K562 (cell line): ENCODE results near the gene RUNDC3A. TPM values are rescaled to one million over a fixed set of nuclear protein-coding genes. Genes with fewer than 3 reads are reported as not detected.

Experiments
- ATAC-seq: fragments of 200-7000 bp; cut with Tn5 transposase; 3 replicates; pipeline ENCODE4 v1.9.1; 2020; ENCODE audit warnings: moderate library complexity
- BruUV-seq: library from RNA; stranded (reverse); fragments of 400-500 nt; replicated peaks from 2 replicates; lab custom pipeline; 2021; lab: Mats Ljungman, UMichigan
- CTCF ChIA-PET: fragments of 300-600 bp; formaldehyde crosslinking; extraction: SDS; loops from one replicate; lab custom pipeline; 2021; ENCODE audit warnings: low intra/inter-chr PET ratio; lab: Yijun Ruan, JAX
- POLR2A ChIA-PET: fragments of 300-600, 350-650 bp; sonication (Branson Sonifier 250); formaldehyde crosslinking; extraction: SDS; loops from one replicate; lab custom pipeline; 2021; ENCODE audit warnings: antibody characterized with exemption, inconsistent platforms; lab: Yijun Ruan, JAX
- DNase-seq, 4 experiments: peaks; one replicate each; pipeline versions ENCODE4 v3.0.0 to v3.0.0-alpha.2; 2011 to 2018; ENCODE audit warnings: low spot score in 3 of 4, mixed read lengths in 3 of 4; ENCODE audit errors: extremely low read depth in 1 of 4
- FAIRE-seq: peaks from 2 replicates; lab custom pipeline; 2011; peaks lifted over from hg19 to GRCh38; lab: Jason Lieb, UNC
- H2AFZ ChIP-seq: 2 replicates; pipeline ENCODE4 v1.6.0; 2011; ENCODE audit warnings: low read depth, low read length, control low read depth, inconsistent platforms
- H3K27ac ChIP-seq: fragments of 200-600 bp; 3 replicates; pipeline ENCODE4 v1.8.0; 2011; ENCODE audit warnings: low read depth, mild to moderate bottlenecking, control low read depth, inconsistent platforms, low read length, moderate library complexity, mixed read lengths; ENCODE audit errors: extremely low read depth
- H3K27me3 ChIP-seq, 2 experiments: fragments of 300-600 bp in 1 of 2; 2 replicates in 1 of 2; 3 replicates in 1 of 2; pipeline versions ENCODE4 v1.6.0 to v1.8.0; 2011; ENCODE audit warnings: inconsistent platforms in 2 of 2, low read length in 2 of 2, mild to moderate bottlenecking in 1 of 2, mixed read lengths in 1 of 2, moderate library complexity in 1 of 2; ENCODE audit not compliant: control insufficient read depth in 2 of 2, insufficient read depth in 2 of 2
- H3K36me3 ChIP-seq: fragments of 300-600 bp; 3 replicates; pipeline ENCODE4 v1.8.0; 2011; ENCODE audit warnings: mild to moderate bottlenecking, low read length, inconsistent platforms; ENCODE audit not compliant: control insufficient read depth, insufficient read depth
- H3K4me1 ChIP-seq, 2 experiments: fragments of 200-600 bp in 1 of 2; replicated peaks in 1 of 2; 2 replicates in 1 of 2; 3 replicates in 1 of 2; pipeline versions ENCODE4 v1.5.1 to v1.8.0; 2011; ENCODE audit warnings: inconsistent platforms in 2 of 2, low read length in 2 of 2, mild to moderate bottlenecking in 1 of 2, mixed read lengths in 1 of 2, moderate library complexity in 1 of 2; ENCODE audit not compliant: control insufficient read depth in 2 of 2, insufficient read depth in 2 of 2
- H3K4me2 ChIP-seq: 2 replicates; pipeline ENCODE4 v1.6.1; 2011; ENCODE audit warnings: low read length, control low read depth, inconsistent platforms, mixed read lengths; ENCODE audit not compliant: insufficient read depth
- H3K4me3 ChIP-seq: fragments of 200-600 bp; sonication (generic), shearing (Covaris generic); 2 replicates; pipeline ENCODE4 v1.5.1; 2016; ENCODE audit warnings: control low read depth, inconsistent platforms
- H3K79me2 ChIP-seq: fragments of 200-600 bp; 3 replicates; pipeline ENCODE4 v1.8.0; 2011; ENCODE audit warnings: low read length, inconsistent platforms; ENCODE audit not compliant: control insufficient read depth, insufficient read depth
- H3K9ac ChIP-seq, 2 experiments: 2 replicates each; pipeline versions ENCODE4 v1.6.0 to v1.6.1; 2011; ENCODE audit warnings: low read depth in 2 of 2, low read length in 2 of 2, control low read depth in 1 of 2, inconsistent platforms in 1 of 2, mild to moderate bottlenecking in 1 of 2, mixed read lengths in 1 of 2; ENCODE audit not compliant: insufficient read depth in 1 of 2
- H3K9me1 ChIP-seq: one replicate; pipeline ENCODE4 v1.6.0; 2011; ENCODE audit warnings: inconsistent platforms, mild to moderate bottlenecking, low read length, moderate library complexity; ENCODE audit not compliant: control insufficient read depth, insufficient read depth
- H3K9me3 ChIP-seq: replicated peaks from 2 replicates; pipeline ENCODE4 v1.5.1; 2011; ENCODE audit warnings: low read depth, low read length, inconsistent platforms; ENCODE audit not compliant: control insufficient read depth, insufficient read depth
- H4K20me1 ChIP-seq: replicated peaks from 2 replicates; pipeline ENCODE4 v1.6.1; 2011; ENCODE audit warnings: low read length, inconsistent platforms, mixed read lengths; ENCODE audit not compliant: control insufficient read depth, insufficient read depth
- CREB3L1 ChIP-seq: fragments of 450-650 bp; IDR thresholded peaks from 2 replicates; pipeline ENCODE4 v1.6.1; 2014; ENCODE audit warnings: low read depth, mild to moderate bottlenecking, moderate library complexity, borderline replicate concordance
- DACH1 ChIP-seq: fragments of 450-650 bp; IDR thresholded peaks from 2 replicates; pipeline ENCODE4 v1.6.1; 2018; ENCODE audit not compliant: partially characterized antibody
- HES1 ChIP-seq: fragments of 450-650 bp; IDR thresholded peaks from 2 replicates; pipeline ENCODE4 v1.6.1; 2016; ENCODE audit warnings: low read depth, mild to moderate bottlenecking, moderate library complexity
- ILK ChIP-seq: fragments of 450-650 bp; IDR thresholded peaks from 2 replicates; pipeline ENCODE4 v1.6.1; 2016; ENCODE audit warnings: missing genetic modification characterization, low read depth, mild to moderate bottlenecking, missing compliant biosample characterization, moderate library complexity, borderline replicate concordance
- SIN3B ChIP-seq: fragments of 450-650 bp; IDR thresholded peaks from 2 replicates; pipeline ENCODE4 v1.6.1; 2017; ENCODE audit warnings: low read depth, mild to moderate bottlenecking, moderate library complexity
- TAF15 ChIP-seq: fragments of 200-400 bp; formaldehyde crosslinking; IDR thresholded peaks from 2 replicates; pipeline ENCODE4 v1.6.1; 2017; ENCODE audit warnings: mild to moderate bottlenecking, low read depth, low read length, moderate library complexity
- ZMIZ1 ChIP-seq, 2 experiments: fragments of 150-350 bp in 1 of 2; IDR thresholded peaks; 2 replicates each; pipeline ENCODE4 v1.6.1; 2012 to 2016; ENCODE audit warnings: low read depth in 2 of 2, low read length in 2 of 2, mild to moderate bottlenecking in 1 of 2, moderate library complexity in 1 of 2
- ZNF780A ChIP-seq: fragments of 250-450 bp; sonication (Bioruptor Pico); IDR thresholded peaks from 2 replicates; pipeline ENCODE4 v1.5.0; 2021; ENCODE audit warnings: mild to moderate bottlenecking
- WGBS: fragments of 100-300 bp; shearing (Covaris generic); methylation state at CpG from one replicate; pipeline ENCODE4 v1.1.6; 2016; ENCODE audit warnings: low coverage, mixed read lengths; ENCODE audit not compliant: insufficient coverage; ENCODE audit errors: missing lambda C conversion rate; 5-methylcytosine and 5-hydroxymethylcytosine counted together
- in situ Hi-C: fragments of 300-500 bp; cut with MboI; formaldehyde crosslinking; loops from 4 replicates; pipeline ENCODE4 v1.15.0; 2018; ENCODE audit warnings: inconsistent platforms, mixed read lengths
- intact Hi-C: fragments of 100-400 bp; cut with micrococcal nuclease; formaldehyde crosslinking; loops from 2 replicates; pipeline ENCODE4 v1.14.2; 2022
- polyA plus RNA-seq, 8 experiments: library from polyadenylated mRNA; depleted of rRNA in 4 of 8; stranded (reverse) in 5 of 8; unstranded in 3 of 8; fragments of >200 nt; fragmentation: Nextera tagmentation in 2 of 8; fragmentation: Illumina TruSeq in 1 of 8; extraction: Ambion mirVana in 2 of 8; extraction: Trizol in 1 of 8; gene quantifications; 2 replicates each; pipeline versions ENCODE4 v1.2.1 to v1.2.3, GENCODE V29; 2011 to 2014; ENCODE audit warnings: inconsistent platforms in 1 of 8, missing spikeins in 1 of 8
- total RNA-seq, 7 experiments: library from RNA; depleted of rRNA in 6 of 7; stranded (reverse); fragments of >200 nt in 6 of 7; fragmentation: Illumina TruSeq in 2 of 7; extraction: Trizol in 2 of 7; gene quantifications; 2 replicates each; pipeline versions ENCODE4 v1.2.1 to v1.2.3, GENCODE V29; 2011 to 2021; ENCODE audit warnings: low replicate concordance in 1 of 7

RUNDC3A gene
- total and polyA plus RNA-seq, 9 of the 15 experiments (the other 6 are each of a cell fraction or from before 2014, with no cell fraction given), result not detected

GRCh38 chr17:44280392-44280937, 27.9 kb upstream of the RUNDC3A start:
- no peaks in the 10 kb centered on the region for H3K36me3 ChIP-seq
- POLR2A ChIA-PET, result interaction anchor here (0.5 to 1.0 kb wide), 4 partner anchors 8 to 1895 kb away, joined by 3 to 6 read pairs (median 3); no protein-coding TSS in a partner anchor
- BruUV-seq, result no TSS peak
- no peak for TF ChIP-seq CREB3L1
- TF ChIP-seq, all 486 proteins: peak for 0
- H2AFZ ChIP-seq, result peak overlapping the region; percentile 43
- H3K9ac ChIP-seq, result peak overlapping the region; percentile 28 to 80; a peak in 3 of 4 replicates
- no peaks in the 10 kb centered on the region for H3K9me1 ChIP-seq
- CTCF ChIA-PET, result no interaction called here
- H3K27ac ChIP-seq, result peak overlapping the region; percentile 54; the same call in 2 of the 3 replicates
- H3K27me3 ChIP-seq, result no peaks in the 10 kb centered on the region
- ATAC-seq (no peak), FAIRE-seq (no peak), DNase-seq (no peak)
- intact Hi-C loops (no loop called here), in situ Hi-C loops (no loop called here)
- H3K79me2 ChIP-seq, result no peaks in the 10 kb centered on the region
- no peaks in the 10 kb centered on the region for H3K9me3 ChIP-seq
- H4K20me1 ChIP-seq, result no peaks in the 10 kb centered on the region
- no peak overlapping the region for H3K4me3 ChIP-seq
- H3K4me2 ChIP-seq, result peak overlapping the region; percentile 57; the same call in 1 of the 2 replicates
- peaks cover 43 to 55% of the 10 kb centered on the region in 2 experiments for H3K4me1 ChIP-seq
- 43% methylated on average over 12 of the region's 12 CpGs for WGBS

GRCh38 chr17:44281570-44281969, 26.8 kb upstream of the RUNDC3A start:
- in situ Hi-C loops (no loop called here), intact Hi-C loops (no loop called here)
- no peak overlapping the region for H3K4me3 ChIP-seq
- ChIA-PET POLR2A (interaction anchor here (0.6 to 1.8 kb wide), 7 partner anchors 8 to 68 kb away, joined by 3 to 8 read pairs (median 4); no protein-coding TSS in a partner anchor), CTCF (no interaction called here)
- H3K9ac ChIP-seq, result peak overlapping the region in 1 of 2 experiments; percentile 86; a peak in 3 of 4 replicates
- no TSS peak for BruUV-seq
- no peaks in the 10 kb centered on the region for H3K36me3 ChIP-seq
- no peaks in the 10 kb centered on the region for H3K9me3 ChIP-seq
- FAIRE-seq (peak; percentile 52), ATAC-seq (peak; percentile 42), DNase-seq (peak; percentile 53 to 83 (median 78))
- peaks cover 43 to 55% of the 10 kb centered on the region in 2 experiments for H3K4me1 ChIP-seq
- no peaks in the 10 kb centered on the region for H3K27me3 ChIP-seq
- no peaks in the 10 kb centered on the region for H4K20me1 ChIP-seq
- no peaks in the 10 kb centered on the region for H3K9me1 ChIP-seq
- H3K4me2 ChIP-seq, result peak overlapping the region; percentile 32; the same call in 1 of the 2 replicates
- no peak overlapping the region for H2AFZ ChIP-seq
- no peak overlapping the region; the same call in 1 of the 3 replicates for H3K27ac ChIP-seq
- no peaks in the 10 kb centered on the region for H3K79me2 ChIP-seq
- WGBS, result 22% methylated on average over 1 of the region's 2 CpGs
- TF ChIP-seq DACH1 (peak; percentile 27), SIN3B (no peak), ZNF780A (no peak), HES1 (no peak), ZMIZ1 (IDR thresholded peaks at IDR 0.05; ENCODE audit: low read depth in 2 of 2, low read length in 2 of 2) (no peak), TAF15 (no peak), ILK (tag) (no peak)
